Heart left ventricle (tissue), 16 donors: ENCODE results near the gene GAN. TPM values are rescaled to one million over a fixed set of nuclear protein-coding genes. Genes with fewer than 3 reads are reported as not detected.

Experiments
- ATAC-seq, 4 donors: fragments of 200-7000 bp; cut with Tn5 transposase; one replicate each; pipeline ENCODE4 v1.9.1; 2020 to 2022; ENCODE audit warnings: moderate library complexity in 4 of 4, mild to moderate bottlenecking in 3 of 4, moderate number of reproducible peaks in 1 of 4
- DNase-seq, 5 donors: peaks; one replicate each; pipeline ENCODE4 v3.0.0-alpha.2; 2020
- H3K27ac ChIP-seq, 12 donors: fragments of 200-600 bp; sonication (generic) in 4 of 12; one replicate each; pipeline versions ENCODE4 v1.5.0 to v1.8.0; 2016 to 2022; ENCODE audit warnings: mild to moderate bottlenecking in 2 of 12
- H3K27me3 ChIP-seq, 9 donors: fragments of 200-600 bp; sonication (generic) in 2 of 9; one replicate each; pipeline versions ENCODE4 v1.5.1 to v1.8.0; 2016 to 2022; ENCODE audit warnings: mild to moderate bottlenecking in 3 of 9
- H3K36me3 ChIP-seq, 9 donors: fragments of 200-600 bp; sonication (generic) in 2 of 9; one replicate each; pipeline versions ENCODE4 v1.5.0 to v1.8.0; 2018 to 2022; ENCODE audit warnings: mild to moderate bottlenecking in 2 of 9
- H3K4me1 ChIP-seq, 12 donors: fragments of 200-600 bp; sonication (generic) in 4 of 12; one replicate each; pipeline versions ENCODE4 v1.5.0 to v1.8.0; 2016 to 2022; ENCODE audit warnings: mild to moderate bottlenecking in 3 of 12
- H3K4me3 ChIP-seq, 12 donors: fragments of 200-600 bp; sonication (generic) in 4 of 12; one replicate each; pipeline versions ENCODE4 v1.5.0 to v1.8.0; 2017 to 2022; ENCODE audit warnings: mild to moderate bottlenecking in 9 of 12, moderate library complexity in 4 of 12
- H3K9me3 ChIP-seq, 12 donors: fragments of 200-600 bp; sonication (generic) in 4 of 12; one replicate each; pipeline versions ENCODE4 v1.5.0 to v1.8.0; 2016 to 2022; ENCODE audit warnings: mild to moderate bottlenecking in 1 of 12
- POLR2A ChIP-seq, 2 donors: fragments of 450-650 bp; IDR thresholded peaks; one replicate each; pipeline ENCODE4 v1.6.1; 2017; ENCODE audit warnings: antibody characterized with exemption in 2 of 2, mild to moderate bottlenecking in 2 of 2, moderate library complexity in 2 of 2
- WGBS, 4 donors: extraction: QIAGEN DNeasy Blood & Tissue Kit in 2 of 4; methylation state at CpG; one replicate each; pipeline versions ENCODE4 v1.1.5 to v1.1.7; 2013 to 2018; 5-methylcytosine and 5-hydroxymethylcytosine counted together
- intact Hi-C, 10 donors: fragments of 100-400 bp; cut with DNase I; formaldehyde crosslinking; loops; one replicate each; pipeline versions ENCODE4 v1.11.1 to v1.14.2; 2022
- polyA plus RNA-seq, 2 donors: library from polyadenylated mRNA; stranded (reverse); fragments of 200-250 nt; gene quantifications; one replicate each; pipeline ENCODE4 v1.2.3, GENCODE V29; 2013
- total RNA-seq, 9 donors: library from RNA; depleted of rRNA in 2 of 9; stranded (reverse); fragments of >200 nt in 2 of 9; fragmentation: NEBNext Ultra II Directional in 3 of 9; extraction: Animal tissue kit (Norgen Biotek cat#: 25700) in 3 of 9; gene quantifications; one replicate each; pipeline versions ENCODE4 v1.1.0 to v1.2.4, GENCODE V29; 2016 to 2023
- TF ChIP-seq, protein P1 (sequence below), 12 donors: fragments of 200-600 bp; sonication (generic) in 4 of 12; IDR thresholded peaks; one replicate each; pipeline versions ENCODE4 v1.5.0 to v1.8.0; 2018 to 2022; ENCODE audit warnings: antibody characterized with exemption in 12 of 12, mild to moderate bottlenecking in 5 of 12
- donor health status: ischemic (EF 13 %, LVEDD 7.1; RV severe dilation, severe dysfunction).
- donor health status: healthy with polysubstance abuse.
- donor health status: DM: no; HTN: yes; CAD: no.
- donor health status: DM: no; HTN: no; CAD: no.
- donor health status: ischemic (EF 25% LVEDD 6.9; RV normal size, moderate dysfunction).
- donor health status: ischemic (EF 25% LVEDD 5.7; RV mildly dilated, moderate dysfunction).
- donor health status: healthy.
- donor health status: DM: yes; HTN: yes; CAD: no.
- donor health status: ischemic (EF 35%, LVEDD 5.7; RV mildly dilated, moderate dysfunction).
- donor health status: nonischemic (EF 11% LVEDD 7.7; RV severe dilation, severe dysfunction).
- donor health status: DM: yes; HTN: yes; CAD: no.
- donor health status: PGD.
- donor health status: ischemic (EF 29% LVEDD 5.4; RV normal size, mild dysfunction).
- donor health status: nonischemic (EF 23%, LVEDD 6.1; RV moderate dilation, normal function).

GAN gene
- total and polyA plus RNA-seq, 11 donors: 1.6 to 17.7 (median 11.5) TPM

GRCh38 chr16:81293909-81294802 lies 20.6 kb upstream of the GAN start:
- WGBS, 4 donors: 70 to 78% (median 75%) methylated on average over 11 of the region's 11 CpGs
- no peaks in the 10 kb centered on the region for H3K4me1 ChIP-seq

GRCh38 chr16:81296631-81297030 lies 18.1 kb upstream of the GAN start:
- WGBS, 4 donors: 70 to 91% (median 81%) methylated on average over 7 of the region's 7 CpGs
- Histone ChIP-seq H3K9me3 (no peaks in the 10 kb centered on the region), H3K27me3 (no peaks in the 10 kb centered on the region), H3K27ac (no peak overlapping the region), H3K4me1 (no peaks in the 10 kb centered on the region), H3K4me3 (no peak overlapping the region), H3K36me3 (no peaks in the 10 kb centered on the region)
- no peak for ATAC-seq
- no peak for TF ChIP-seq POLR2A (IDR thresholded peaks at IDR 0.05)
- TF ChIP-seq, protein P1, sequence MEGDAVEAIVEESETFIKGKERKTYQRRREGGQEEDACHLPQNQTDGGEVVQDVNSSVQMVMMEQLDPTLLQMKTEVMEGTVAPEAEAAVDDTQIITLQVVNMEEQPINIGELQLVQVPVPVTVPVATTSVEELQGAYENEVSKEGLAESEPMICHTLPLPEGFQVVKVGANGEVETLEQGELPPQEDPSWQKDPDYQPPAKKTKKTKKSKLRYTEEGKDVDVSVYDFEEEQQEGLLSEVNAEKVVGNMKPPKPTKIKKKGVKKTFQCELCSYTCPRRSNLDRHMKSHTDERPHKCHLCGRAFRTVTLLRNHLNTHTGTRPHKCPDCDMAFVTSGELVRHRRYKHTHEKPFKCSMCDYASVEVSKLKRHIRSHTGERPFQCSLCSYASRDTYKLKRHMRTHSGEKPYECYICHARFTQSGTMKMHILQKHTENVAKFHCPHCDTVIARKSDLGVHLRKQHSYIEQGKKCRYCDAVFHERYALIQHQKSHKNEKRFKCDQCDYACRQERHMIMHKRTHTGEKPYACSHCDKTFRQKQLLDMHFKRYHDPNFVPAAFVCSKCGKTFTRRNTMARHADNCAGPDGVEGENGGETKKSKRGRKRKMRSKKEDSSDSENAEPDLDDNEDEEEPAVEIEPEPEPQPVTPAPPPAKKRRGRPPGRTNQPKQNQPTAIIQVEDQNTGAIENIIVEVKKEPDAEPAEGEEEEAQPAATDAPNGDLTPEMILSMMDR (IDR thresholded peaks at IDR 0.05): no peak
- DNase-seq: no peak
- intact Hi-C loops: no loop called here

More at GRCh38 chr16:81293909-81294802, 20.6 kb upstream of the GAN start:
- intact Hi-C loops: no loop called here
- H3K36me3 ChIP-seq: no peaks in the 10 kb centered on the region
- H3K27ac ChIP-seq: no peak overlapping the region
- no peaks in the 10 kb centered on the region for H3K9me3 ChIP-seq
- DNase-seq (no peak), ATAC-seq (no peak)
- no peaks in the 10 kb centered on the region for H3K27me3 ChIP-seq
- no peak overlapping the region for H3K4me3 ChIP-seq
- no peak for TF ChIP-seq POLR2A (IDR thresholded peaks at IDR 0.05)
- TF ChIP-seq, protein P1 (IDR thresholded peaks at IDR 0.05): no peak

DNA sequence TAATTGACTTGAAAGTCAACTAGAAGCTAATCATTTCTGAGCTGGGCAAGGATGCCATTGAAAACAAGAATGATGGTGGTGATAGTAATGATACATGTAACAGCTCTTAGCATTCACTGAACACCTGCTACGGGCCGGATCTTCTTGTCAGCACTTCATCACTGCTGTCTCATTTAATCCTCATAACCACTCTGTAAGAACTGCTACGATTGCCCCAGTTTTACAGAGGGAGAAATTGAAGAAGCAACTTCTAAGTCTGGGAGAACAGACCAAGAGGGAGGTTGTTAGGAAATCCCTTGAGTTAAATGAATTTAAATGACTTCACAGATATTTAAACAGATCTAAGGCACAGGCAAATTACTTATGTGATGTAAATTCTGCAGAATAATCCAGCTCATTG lies 7.0 kb upstream of the GAN start:
- Histone ChIP-seq H3K4me3 (no peak overlapping the region), H3K9me3 (no peaks in the 10 kb centered on the region), H3K27me3 (no peaks in the 10 kb centered on the region), H3K36me3 (no peaks in the 10 kb centered on the region), H3K4me1 (peaks cover 0 to 1% (median 0%) of the 10 kb centered on the region in 12 donors), H3K27ac (no peak overlapping the region)
- DNase-seq (no peak), ATAC-seq (no peak)
- WGBS, 4 donors: 58 to 83% (median 77%) methylated on average over 3 of the region's 3 CpGs
- intact Hi-C loops: no loop called here
- TF ChIP-seq, protein P1 (IDR thresholded peaks at IDR 0.05): no peak
- TF ChIP-seq POLR2A (IDR thresholded peaks at IDR 0.05): no peak

DNA sequence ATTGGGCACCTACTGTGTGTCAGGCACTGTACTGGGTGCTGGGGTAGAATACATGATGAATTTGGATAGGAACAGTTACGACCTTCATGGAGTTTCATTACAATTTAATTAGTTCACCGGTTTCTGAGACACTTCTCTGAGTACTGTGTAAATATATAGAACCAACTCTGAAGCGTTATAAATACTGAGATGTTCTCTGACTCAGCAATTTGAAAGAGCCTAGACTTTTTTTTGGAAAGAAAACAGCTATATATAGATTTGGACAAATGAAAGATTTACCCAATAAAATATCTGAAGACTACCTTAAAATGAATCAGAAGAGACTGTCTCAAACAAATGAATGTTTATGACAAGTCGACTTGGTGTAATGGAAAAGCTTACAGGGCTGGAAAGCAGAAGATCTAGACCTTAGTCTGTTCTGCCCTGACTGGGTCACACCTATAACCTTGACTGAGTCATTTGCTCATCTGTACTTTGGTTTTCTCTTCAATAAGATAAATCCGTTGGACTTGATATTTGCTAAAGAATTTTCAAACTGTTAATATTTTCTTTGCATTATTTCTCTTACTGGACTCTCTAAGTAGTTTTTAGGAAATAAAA lies 4.6 kb upstream of the GAN start:
- 86 to 88% (median 87%) methylated on average over 5 of the region's 5 CpGs for WGBS, 4 donors
- intact Hi-C loops: loop anchor here in 7 of 10 donors (5.0 to 10.0 kb wide), 6 partner anchors 43 to 275 kb away; partner anchors contain the start of genes ATMIN (in 1 of the 7) and GCSH (in 1 of the 7)
- H3K4me3 ChIP-seq: no peak overlapping the region
- ATAC-seq (no peak), DNase-seq (no peak)
- no peaks in the 10 kb centered on the region for H3K27me3 ChIP-seq
- no peaks in the 10 kb centered on the region for H3K9me3 ChIP-seq
- H3K36me3 ChIP-seq: no peaks in the 10 kb centered on the region
- H3K4me1 ChIP-seq: peaks cover 0 to 17% (median 10%) of the 10 kb centered on the region in 12 donors
- TF ChIP-seq POLR2A (IDR thresholded peaks at IDR 0.05): no peak
- TF ChIP-seq, protein P1 (IDR thresholded peaks at IDR 0.05): no peak
- no peak overlapping the region for H3K27ac ChIP-seq
